ENCODE data around the gene TNFRSF6B. TPM values are rescaled to one million over a fixed set of nuclear protein-coding genes. Genes with fewer than 3 reads are reported as not detected.

The TNFRSF6B gene
- polyA plus RNA-seq, 1 of the 3 experiments (the other 2 are of a cell fraction) = 9.4 TPM

- H3K27ac ChIP-seq (ENCODE audit: low read depth in 2 of 2, low read length in 1 of 2) = no peak overlapping the region
- ChIA-PET CTCF (no interaction called here), POLR2A (no interaction called here)
- no peak overlapping the region for H3K4me2 ChIP-seq
- H3K36me3 ChIP-seq (replicated peaks in 1 of 2; ENCODE audit: control insufficient read depth in 1 of 2, insufficient read depth in 2 of 2, low read length in 1 of 2) = peaks cover under 1 to 14% of the 10 kb centered on the region in 2 experiments
- H3K9ac ChIP-seq = no peak overlapping the region
- 91% methylated on average over 18 of the region's 20 CpGs for WGBS (ENCODE audit: low lambda C conversion rate)
- H3K9me2 ChIP-seq = no peaks in the 10 kb centered on the region
- no peak for DNase-seq
- no peaks in the 10 kb centered on the region for H3K27me3 ChIP-seq (ENCODE audit: insufficient read depth)
- TF ChIP-seq MEF2A (IDR thresholded peaks at IDR 0.05; ENCODE audit: borderline replicate concordance, low read depth) (no peak), MXI1 (IDR thresholded peaks at IDR 0.05; ENCODE audit: low read depth, low read length) (no peak), SMC3 (IDR thresholded peaks at IDR 0.05; ENCODE audit: low read depth, low read length) (no peak), YY1 (IDR thresholded peaks at IDR 0.05; ENCODE audit: low read depth) (no peak), TEAD4 (IDR thresholded peaks at IDR 0.05; ENCODE audit: borderline replicate concordance, insufficient read depth) (no peak), RAD21 (IDR thresholded peaks at IDR 0.05; ENCODE audit: low read length) (no peak), EP300 (IDR thresholded peaks at IDR 0.05; ENCODE audit: borderline replicate concordance in 1 of 2, low read depth in 1 of 2, low read length in 1 of 2) (no peak), EZH2phosphoT487 (IDR thresholded peaks at IDR 0.05; ENCODE audit: borderline replicate concordance, low read depth) (no peak), TAF1 (IDR thresholded peaks at IDR 0.05; ENCODE audit: borderline replicate concordance, low read depth, low read length) (no peak), NFIC (IDR thresholded peaks at IDR 0.05; ENCODE audit: borderline replicate concordance) (no peak), FOSL2 (IDR thresholded peaks at IDR 0.05; ENCODE audit: borderline replicate concordance, low read depth) (no peak), FOXM1 (IDR thresholded peaks at IDR 0.05; ENCODE audit: low read depth) (no peak), CTCF (IDR thresholded peaks at IDR 0.05) (no peak)
- TF ChIP-seq, protein P1, sequence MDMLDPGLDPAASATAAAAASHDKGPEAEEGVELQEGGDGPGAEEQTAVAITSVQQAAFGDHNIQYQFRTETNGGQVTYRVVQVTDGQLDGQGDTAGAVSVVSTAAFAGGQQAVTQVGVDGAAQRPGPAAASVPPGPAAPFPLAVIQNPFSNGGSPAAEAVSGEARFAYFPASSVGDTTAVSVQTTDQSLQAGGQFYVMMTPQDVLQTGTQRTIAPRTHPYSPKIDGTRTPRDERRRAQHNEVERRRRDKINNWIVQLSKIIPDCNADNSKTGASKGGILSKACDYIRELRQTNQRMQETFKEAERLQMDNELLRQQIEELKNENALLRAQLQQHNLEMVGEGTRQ (IDR thresholded peaks at IDR 0.05; ENCODE audit: borderline replicate concordance, low read depth, low read length) = no peak
- TF ChIP-seq, protein P2, sequence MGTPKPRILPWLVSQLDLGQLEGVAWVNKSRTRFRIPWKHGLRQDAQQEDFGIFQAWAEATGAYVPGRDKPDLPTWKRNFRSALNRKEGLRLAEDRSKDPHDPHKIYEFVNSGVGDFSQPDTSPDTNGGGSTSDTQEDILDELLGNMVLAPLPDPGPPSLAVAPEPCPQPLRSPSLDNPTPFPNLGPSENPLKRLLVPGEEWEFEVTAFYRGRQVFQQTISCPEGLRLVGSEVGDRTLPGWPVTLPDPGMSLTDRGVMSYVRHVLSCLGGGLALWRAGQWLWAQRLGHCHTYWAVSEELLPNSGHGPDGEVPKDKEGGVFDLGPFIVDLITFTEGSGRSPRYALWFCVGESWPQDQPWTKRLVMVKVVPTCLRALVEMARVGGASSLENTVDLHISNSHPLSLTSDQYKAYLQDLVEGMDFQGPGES (IDR thresholded peaks at IDR 0.05; ENCODE audit: low read depth, low read length) = no peak
- H3K79me2 ChIP-seq (ENCODE audit: insufficient read depth) = no peaks in the 10 kb centered on the region
- H3K9me3 ChIP-seq = no peaks in the 10 kb centered on the region
- no peaks in the 10 kb centered on the region for H4K20me1 ChIP-seq (ENCODE audit: insufficient read depth)
- no peaks in the 10 kb centered on the region for H3F3A ChIP-seq (replicated peaks; ENCODE audit: insufficient read depth)
- H3K4me3 ChIP-seq (ENCODE audit: low read depth in 2 of 2, low read length in 1 of 2) = no peak overlapping the region
- no peak overlapping the region for H2AFZ ChIP-seq (ENCODE audit: low read depth)
- no peaks in the 10 kb centered on the region for H3K4me1 ChIP-seq (ENCODE audit: control insufficient read depth in 1 of 2, insufficient read depth in 2 of 2, low read depth in 1 of 2, low read length in 1 of 2)
Measured at GRCh38 chr20:63675681-63676368, 20.6 kb upstream of the TNFRSF6B start.

All from SK-N-SH (cell line).